A673 (cell line): Measurements from ENCODE around the gene CREB5. TPM values are rescaled to one million over a fixed set of nuclear protein-coding genes. Genes with fewer than 3 reads are reported as not detected.

Experiments used
- BruUV-seq: library from RNA; stranded (reverse); fragments of 400-500 nt; replicated peaks from 2 replicates; lab custom pipeline; 2021; lab: Mats Ljungman, UMichigan
- CTCF ChIA-PET: fragments of 300-600 bp; sonication (Branson Sonifier 250); formaldehyde crosslinking; loops from one replicate; lab custom pipeline; 2022; ENCODE audit warnings: antibody characterized with exemption; lab: Charles Lee
- POLR2A ChIA-PET: fragments of 300-600 bp; sonication (Branson Sonifier 250); formaldehyde crosslinking; loops from one replicate; lab custom pipeline; 2022; ENCODE audit warnings: antibody characterized with exemption; ENCODE audit not compliant: low non-redundant PET; lab: Charles Lee
- DNase-seq: peaks from one replicate; pipeline ENCODE4 v3.0.0-alpha.2; 2015; ENCODE audit warnings: low spot score
- H3K27ac ChIP-seq: fragments of 200-600 bp; sonication (generic); 2 replicates; pipeline ENCODE4 v1.5.1; 2016; ENCODE audit warnings: mixed run types, low read depth, mild to moderate bottlenecking, mixed read lengths, antibody characterized with exemption, low read length; ENCODE audit not compliant: poor library complexity, severe bottlenecking
- H3K27me3 ChIP-seq: fragments of 200-600 bp; sonication (generic); replicated peaks from 2 replicates; pipeline ENCODE4 v1.6.1; 2017; ENCODE audit warnings: mixed run types, low read depth, mild to moderate bottlenecking, mixed read lengths, antibody characterized with exemption, low read length; ENCODE audit not compliant: insufficient read depth, poor library complexity
- H3K36me3 ChIP-seq: fragments of 200-600 bp; sonication (generic); 2 replicates; pipeline ENCODE4 v1.6.1; 2016; ENCODE audit warnings: mixed run types, mild to moderate bottlenecking, mixed read lengths, antibody characterized with exemption, low read length; ENCODE audit not compliant: insufficient read depth, poor library complexity, severe bottlenecking
- H3K4me1 ChIP-seq: fragments of 200-600 bp; sonication (generic); 2 replicates; pipeline ENCODE4 v1.6.1; 2017; ENCODE audit warnings: mixed run types, mild to moderate bottlenecking, mixed read lengths, antibody characterized with exemption, low read length; ENCODE audit not compliant: insufficient read depth, poor library complexity, severe bottlenecking
- H3K4me3 ChIP-seq: fragments of 200-600 bp; sonication (generic); 2 replicates; pipeline ENCODE4 v1.5.1; 2016; ENCODE audit warnings: low read depth, mixed run types, mild to moderate bottlenecking, mixed read lengths, low read length; ENCODE audit not compliant: poor library complexity, severe bottlenecking
- H3K9me3 ChIP-seq: fragments of 200-600 bp; sonication (generic); 2 replicates; pipeline ENCODE4 v1.6.1; 2016; ENCODE audit warnings: mixed run types, low read depth, mild to moderate bottlenecking, mixed read lengths, antibody characterized with exemption, low read length; ENCODE audit not compliant: poor library complexity, severe bottlenecking
- EZH2 ChIP-seq: fragments of 200-600 bp; sonication (generic); IDR thresholded peaks from 2 replicates; pipeline ENCODE4 v1.6.1; 2017; ENCODE audit warnings: borderline replicate concordance, low read depth, mild to moderate bottlenecking, mixed read lengths, antibody characterized with exemption, low read length; ENCODE audit not compliant: poor library complexity, severe bottlenecking
- intact Hi-C: fragments of 100-400 bp; cut with micrococcal nuclease; formaldehyde crosslinking; loops from one replicate; pipeline ENCODE4 v1.10.0; 2022; ENCODE audit not compliant: unreplicated experiment
- total RNA-seq: library from RNA; stranded (reverse); gene quantifications from 2 replicates; pipeline ENCODE4 v1.2.3, GENCODE V29; 2021
- TF ChIP-seq, protein P1 (sequence below): fragments of 300-800, 200-600 bp; sonication (generic); conservative IDR thresholded peaks from 2 replicates; pipeline ENCODE4 v1.5.1; 2017; ENCODE audit warnings: low read depth, mild to moderate bottlenecking, antibody characterized with exemption, low read length, moderate library complexity, mixed read lengths

CREB5 gene
- total RNA-seq, 1 experiment from 2014 or later: 10.3 TPM

DNA sequence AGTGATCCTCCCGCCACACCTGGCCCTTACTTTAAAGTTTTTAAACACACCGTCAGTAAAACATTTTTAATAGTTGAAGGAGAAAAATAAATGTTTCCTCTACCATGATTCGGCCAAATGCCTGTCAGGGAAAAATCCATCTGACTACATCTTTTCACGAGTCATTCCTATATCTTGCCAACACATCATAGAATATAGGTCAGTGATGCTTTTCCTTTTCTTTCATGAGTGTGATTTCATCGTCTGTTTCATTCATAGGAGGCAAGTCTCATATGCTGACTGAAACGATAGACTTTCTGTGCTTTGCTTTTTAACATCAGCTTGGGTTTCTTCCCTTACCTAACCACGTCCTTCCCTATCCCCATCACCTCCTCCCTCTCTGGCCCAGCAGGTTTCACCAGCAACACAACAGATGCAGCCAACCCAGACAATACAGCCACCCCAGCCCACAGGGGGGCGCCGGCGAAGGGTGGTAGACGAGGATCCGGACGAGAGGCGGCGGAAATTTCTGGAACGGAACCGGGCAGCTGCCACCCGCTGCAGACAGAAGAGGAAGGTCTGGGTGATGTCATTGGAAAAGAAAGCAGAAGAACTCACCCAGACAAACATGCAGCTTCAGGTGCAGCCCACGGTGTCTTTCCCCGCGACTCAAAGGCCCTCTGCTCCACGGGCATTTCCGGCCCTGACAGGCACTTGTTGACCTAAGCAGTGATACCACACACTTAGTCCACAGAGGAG lies 396.6 kb downstream of the CREB5 start:
- Histone ChIP-seq H3K4me3 (no peak overlapping the region), H3K27me3 (no peaks in the 10 kb centered on the region), H3K36me3 (no peaks in the 10 kb centered on the region), H3K27ac (no peak overlapping the region), H3K9me3 (no peaks in the 10 kb centered on the region), H3K4me1 (no peaks in the 10 kb centered on the region)
- TF ChIP-seq, protein P1, sequence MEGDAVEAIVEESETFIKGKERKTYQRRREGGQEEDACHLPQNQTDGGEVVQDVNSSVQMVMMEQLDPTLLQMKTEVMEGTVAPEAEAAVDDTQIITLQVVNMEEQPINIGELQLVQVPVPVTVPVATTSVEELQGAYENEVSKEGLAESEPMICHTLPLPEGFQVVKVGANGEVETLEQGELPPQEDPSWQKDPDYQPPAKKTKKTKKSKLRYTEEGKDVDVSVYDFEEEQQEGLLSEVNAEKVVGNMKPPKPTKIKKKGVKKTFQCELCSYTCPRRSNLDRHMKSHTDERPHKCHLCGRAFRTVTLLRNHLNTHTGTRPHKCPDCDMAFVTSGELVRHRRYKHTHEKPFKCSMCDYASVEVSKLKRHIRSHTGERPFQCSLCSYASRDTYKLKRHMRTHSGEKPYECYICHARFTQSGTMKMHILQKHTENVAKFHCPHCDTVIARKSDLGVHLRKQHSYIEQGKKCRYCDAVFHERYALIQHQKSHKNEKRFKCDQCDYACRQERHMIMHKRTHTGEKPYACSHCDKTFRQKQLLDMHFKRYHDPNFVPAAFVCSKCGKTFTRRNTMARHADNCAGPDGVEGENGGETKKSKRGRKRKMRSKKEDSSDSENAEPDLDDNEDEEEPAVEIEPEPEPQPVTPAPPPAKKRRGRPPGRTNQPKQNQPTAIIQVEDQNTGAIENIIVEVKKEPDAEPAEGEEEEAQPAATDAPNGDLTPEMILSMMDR: no peak
- no peak for TF ChIP-seq EZH2
- POLR2A ChIA-PET: no interaction called here
- no TSS peak for BruUV-seq
- CTCF ChIA-PET: no interaction called here
- intact Hi-C loops: no loop called here
- DNase-seq: no peak

DNA sequence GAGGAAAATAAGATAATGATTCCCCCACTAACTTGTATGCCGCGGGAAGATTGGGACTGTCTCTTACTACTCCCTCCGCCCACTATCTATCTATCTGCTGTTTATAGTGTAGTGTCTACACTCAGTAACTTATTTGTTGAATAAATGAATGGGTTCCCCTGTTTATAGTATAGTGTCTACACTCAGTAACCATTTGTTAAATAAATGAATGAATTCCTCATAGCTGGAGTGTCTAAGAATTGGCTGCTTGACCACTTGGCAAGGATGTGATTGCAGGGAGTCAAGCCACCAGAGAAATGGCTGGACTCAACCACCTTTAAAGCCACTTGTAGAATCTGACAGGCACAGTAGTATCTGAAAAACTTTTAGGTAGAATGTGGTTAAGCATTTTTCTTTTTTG lies 398.7 kb downstream of the CREB5 start:
- no peak for DNase-seq
- intact Hi-C loops: no loop called here
- ChIA-PET CTCF (no interaction called here), POLR2A (no interaction called here)
- H3K27ac ChIP-seq: no peak overlapping the region
- TF ChIP-seq, protein P1: no peak
- TF ChIP-seq EZH2: no peak
- no peaks in the 10 kb centered on the region for H3K36me3 ChIP-seq
- no peak overlapping the region for H3K4me3 ChIP-seq
- H3K4me1 ChIP-seq: no peaks in the 10 kb centered on the region
- H3K9me3 ChIP-seq: no peaks in the 10 kb centered on the region
- no peaks in the 10 kb centered on the region for H3K27me3 ChIP-seq
- BruUV-seq: no TSS peak

DNA sequence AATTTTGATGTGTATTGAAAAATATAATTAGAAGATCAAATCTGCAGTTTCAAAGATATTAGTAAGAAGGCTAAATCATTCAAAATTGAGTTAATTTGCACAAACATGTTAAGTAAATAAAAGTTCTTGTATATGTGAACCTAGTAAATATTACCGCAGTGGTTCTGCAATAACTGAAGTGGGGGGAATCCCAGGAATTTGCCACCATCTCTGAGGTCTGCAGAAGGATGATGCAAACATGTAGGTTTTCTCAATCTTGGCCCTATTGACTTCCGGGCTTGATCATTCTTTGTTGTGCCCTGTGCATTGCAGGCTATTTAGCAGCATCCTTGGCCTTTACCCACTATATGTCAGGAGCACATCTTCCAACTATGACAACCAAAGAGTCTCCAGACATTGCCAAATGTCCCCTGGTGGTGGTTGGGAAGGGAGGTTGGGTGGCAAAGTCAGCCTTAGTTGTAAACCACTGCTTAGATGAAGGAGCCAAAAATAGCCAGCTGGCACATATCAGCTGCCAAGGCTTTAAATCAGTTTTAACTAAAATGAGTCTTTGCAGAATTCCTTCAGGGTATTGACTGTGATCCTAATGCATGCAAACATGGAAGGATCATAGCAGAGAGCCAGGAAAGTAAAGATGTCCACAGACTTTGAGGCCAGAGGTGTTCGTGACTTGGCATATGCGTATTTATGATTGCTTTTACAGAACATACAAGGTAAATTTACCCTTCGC lies 399.5 kb downstream of the CREB5 start:
- H3K4me3 ChIP-seq: no peak overlapping the region
- ChIA-PET POLR2A (no interaction called here), CTCF (no interaction called here)
- intact Hi-C loops: no loop called here
- no peaks in the 10 kb centered on the region for H3K4me1 ChIP-seq
- no peak overlapping the region for H3K27ac ChIP-seq
- no peaks in the 10 kb centered on the region for H3K9me3 ChIP-seq
- TF ChIP-seq, protein P1: no peak
- no peak for TF ChIP-seq EZH2
- H3K36me3 ChIP-seq: no peaks in the 10 kb centered on the region
- BruUV-seq: no TSS peak
- no peak for DNase-seq
- no peaks in the 10 kb centered on the region for H3K27me3 ChIP-seq
